Stimulated activated CD8-positive, alpha-beta memory T cell treated with anti-CD3 and anti-CD28 coated beads, Interleukin-15, amount 100 ng/mL, for 48 hours (primary cell): ENCODE results near the gene CDC123.
"Not testable (repeated sequence)": the region's sequence is repeated elsewhere in the genome, so short reads cannot be mapped to it uniquely, and the experiment has no call there.

Source experiments
- DNase-seq, 2 donors: peaks; one replicate each; pipeline ENCODE4 v3.0.0-alpha.2; 2020; ENCODE audit warnings: low read depth in 2 of 2

The CDC123 gene, protein sequence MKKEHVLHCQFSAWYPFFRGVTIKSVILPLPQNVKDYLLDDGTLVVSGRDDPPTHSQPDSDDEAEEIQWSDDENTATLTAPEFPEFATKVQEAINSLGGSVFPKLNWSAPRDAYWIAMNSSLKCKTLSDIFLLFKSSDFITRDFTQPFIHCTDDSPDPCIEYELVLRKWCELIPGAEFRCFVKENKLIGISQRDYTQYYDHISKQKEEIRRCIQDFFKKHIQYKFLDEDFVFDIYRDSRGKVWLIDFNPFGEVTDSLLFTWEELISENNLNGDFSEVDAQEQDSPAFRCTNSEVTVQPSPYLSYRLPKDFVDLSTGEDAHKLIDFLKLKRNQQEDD

DNA sequence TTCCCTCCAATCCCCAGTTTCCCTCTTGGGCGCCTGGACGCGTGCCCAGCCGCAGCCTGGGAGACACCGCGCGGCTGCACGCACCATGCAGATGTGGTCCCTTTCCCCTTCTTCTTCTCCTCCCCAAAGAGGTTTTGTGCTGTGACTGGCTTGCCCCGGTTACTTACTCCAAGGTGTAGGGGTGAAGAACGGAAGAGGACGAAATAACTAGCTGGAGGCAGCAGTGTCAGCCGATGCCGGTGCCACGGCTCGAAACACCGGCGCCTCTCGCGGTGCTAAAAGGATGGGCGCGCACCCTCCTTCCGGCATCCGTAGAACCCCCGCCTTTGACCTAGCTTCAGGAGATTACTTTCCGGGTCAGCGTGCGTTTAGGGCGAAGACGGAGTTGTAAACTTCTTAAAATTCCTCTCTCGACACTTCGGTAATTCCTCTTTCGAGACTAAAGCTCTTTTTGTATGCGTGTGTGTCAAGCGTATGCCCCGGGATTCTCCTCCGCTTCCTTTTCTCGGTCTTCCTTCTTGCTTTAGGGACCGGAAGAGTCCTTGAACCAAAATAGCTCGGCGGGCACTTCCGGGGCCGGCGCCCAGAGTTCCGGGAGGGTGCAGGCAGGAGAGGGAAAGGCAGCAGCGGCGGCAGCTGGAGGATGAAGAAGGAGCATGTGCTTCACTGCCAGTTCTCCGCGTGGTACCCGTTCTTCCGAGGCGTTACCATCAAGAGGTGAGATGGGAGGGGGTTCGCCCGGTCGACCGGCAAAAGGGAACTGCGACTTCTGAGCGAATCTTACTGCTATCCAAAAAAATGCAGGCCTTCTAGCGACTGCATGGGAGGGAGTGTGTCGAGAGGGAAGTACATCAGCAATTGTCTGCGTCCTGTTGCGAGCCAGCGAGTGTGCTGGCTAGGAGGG, at the start of gene CDC123, which contains the start of gene NUDT5:
Gene CDC123 (plus strand): TSS at position 586 of the 904 bp plus-strand sequence. CDS start 58 bp downstream, at position 644.
Gene NUDT5 (minus strand): TSS at position 289 of the 904 bp plus-strand sequence. CDS start 9,600 bp downstream, outside the sequence.
- peak; percentile 78 to 80 for DNase-seq

DNA sequence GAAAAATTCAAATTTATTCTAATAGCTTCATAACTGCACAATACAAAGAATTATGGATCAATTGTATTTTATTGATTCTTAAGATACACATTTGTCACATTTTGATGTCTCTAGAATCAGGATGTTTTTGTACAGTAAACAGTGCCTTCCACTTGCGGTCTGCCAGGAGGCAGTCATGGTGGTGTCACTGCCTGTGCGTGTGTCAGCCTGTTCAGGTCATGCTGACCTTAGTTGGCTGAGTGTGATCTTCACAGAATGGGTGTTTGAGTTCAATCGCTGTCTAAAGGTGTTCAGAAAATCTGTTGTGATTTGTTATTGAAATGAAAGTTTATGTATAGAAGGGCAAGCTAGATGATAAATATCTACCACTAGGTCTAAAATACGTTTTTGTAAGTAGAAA, 45.8 kb upstream of the CDC123 start:
- no peak for DNase-seq

DNA sequence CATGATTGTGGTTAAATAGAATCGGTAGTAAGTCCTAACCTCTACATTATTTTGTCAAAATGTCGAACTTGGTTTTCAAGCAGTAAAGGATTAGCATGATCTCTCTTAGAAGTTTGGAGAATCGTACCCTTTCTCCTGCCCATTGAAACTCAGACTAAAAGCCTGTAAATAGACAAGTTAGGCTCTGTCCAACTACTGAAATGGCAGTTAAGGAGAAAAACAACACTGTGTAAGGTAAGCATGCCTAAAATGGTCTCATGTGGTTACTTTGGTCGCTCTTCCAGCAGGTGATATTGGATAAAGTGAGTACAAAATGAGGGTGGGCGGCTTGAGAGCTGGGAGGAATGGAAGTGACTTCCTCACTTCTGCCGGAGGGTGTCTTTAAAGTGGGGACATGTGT, 41.5 kb upstream of the CDC123 start:
- no peak for DNase-seq

DNA sequence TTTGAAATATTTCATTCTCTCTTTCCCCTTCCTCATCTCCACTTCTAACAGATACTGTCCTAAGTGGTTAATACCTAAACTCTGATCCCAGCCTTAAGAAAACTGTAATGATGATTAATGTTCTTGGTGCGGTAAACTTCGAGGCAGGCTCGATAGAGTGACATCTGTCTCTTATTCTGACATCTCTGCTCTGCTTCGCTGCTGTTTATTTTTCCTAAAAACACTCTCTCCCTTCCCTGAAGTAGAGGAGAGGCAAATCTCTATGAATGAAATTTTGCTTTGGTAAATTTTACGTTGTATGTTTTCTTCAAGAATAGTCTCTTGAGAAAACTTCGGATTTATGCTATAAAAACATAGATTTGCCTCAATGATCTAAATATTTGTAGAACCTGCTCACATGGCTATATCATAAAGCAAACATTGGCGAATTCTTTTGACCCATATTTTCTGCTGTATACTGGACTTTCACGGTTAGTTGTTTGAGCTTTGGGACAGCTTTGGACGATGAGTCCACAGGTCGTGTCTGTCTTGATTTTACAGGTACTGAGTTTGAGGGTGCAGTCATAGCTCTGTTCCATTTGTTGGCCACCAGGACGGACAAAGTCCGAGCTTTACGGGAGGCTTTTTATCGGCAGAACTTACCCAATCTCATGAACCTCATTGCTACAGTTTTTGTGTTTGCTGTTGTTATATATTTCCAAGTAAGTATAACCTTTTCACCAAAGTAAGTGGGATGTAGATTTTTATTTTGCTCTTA, 39.4 kb upstream of the CDC123 start:
- no peak for DNase-seq

DNA sequence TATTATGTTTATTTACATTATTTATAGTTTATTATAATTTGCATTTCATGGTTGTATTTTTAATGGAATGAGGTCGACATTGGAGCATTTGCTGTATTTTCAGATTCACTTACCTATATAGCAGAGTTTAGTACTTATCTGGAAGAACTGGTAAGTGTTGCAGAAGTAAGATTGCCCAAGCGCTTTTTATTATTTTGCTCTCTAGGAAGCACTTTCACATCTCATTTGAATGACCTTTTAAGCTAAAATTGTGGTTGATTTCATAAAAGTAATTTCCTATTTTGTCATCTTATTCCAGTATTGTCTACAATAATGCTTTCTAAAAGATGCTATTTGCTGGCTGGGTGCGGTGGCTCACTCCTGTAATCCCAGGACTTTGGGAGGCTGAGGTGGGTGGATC, 37.9 kb upstream of the CDC123 start:
- no peak for DNase-seq

DNA sequence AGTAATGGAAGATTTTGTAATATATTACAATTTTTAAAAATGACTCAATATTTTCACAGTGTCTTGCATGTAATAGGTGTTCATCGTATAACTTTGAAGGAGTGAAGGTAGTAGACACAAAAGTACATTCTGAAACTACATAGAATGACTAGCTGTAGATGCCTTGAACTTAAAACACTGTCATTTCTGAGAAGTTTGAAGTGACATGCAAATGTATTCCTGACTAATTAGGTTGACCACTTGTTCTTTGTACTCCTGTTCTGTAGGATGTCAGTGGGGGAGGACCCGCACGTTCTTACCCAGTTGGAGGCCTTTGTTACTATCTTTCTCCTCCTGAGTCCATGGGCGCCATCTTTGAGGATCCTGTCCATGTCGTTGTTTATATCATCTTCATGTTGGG, 35.3 kb upstream of the CDC123 start:
- DNase-seq: no peak

DNA sequence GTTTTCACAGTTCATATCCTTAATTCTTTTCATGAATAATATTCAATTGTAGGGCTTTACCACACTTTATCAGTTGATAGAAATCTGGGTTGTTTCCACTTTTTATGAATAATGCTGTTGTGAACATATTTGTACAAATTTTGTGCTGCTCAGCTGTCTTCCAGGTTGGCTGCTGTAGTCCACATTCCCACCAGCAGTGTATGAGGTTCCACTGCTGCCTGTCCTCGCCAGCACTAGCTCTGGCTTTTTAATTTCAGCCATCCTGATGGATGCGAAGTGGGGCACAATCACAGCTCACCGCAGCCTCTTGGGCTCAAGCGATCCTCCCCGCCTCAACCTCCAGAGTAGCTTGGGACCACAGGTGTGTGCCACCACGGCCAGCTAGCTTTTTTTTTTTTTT, 33.1 kb upstream of the CDC123 start:
- no peak for DNase-seq

DNA sequence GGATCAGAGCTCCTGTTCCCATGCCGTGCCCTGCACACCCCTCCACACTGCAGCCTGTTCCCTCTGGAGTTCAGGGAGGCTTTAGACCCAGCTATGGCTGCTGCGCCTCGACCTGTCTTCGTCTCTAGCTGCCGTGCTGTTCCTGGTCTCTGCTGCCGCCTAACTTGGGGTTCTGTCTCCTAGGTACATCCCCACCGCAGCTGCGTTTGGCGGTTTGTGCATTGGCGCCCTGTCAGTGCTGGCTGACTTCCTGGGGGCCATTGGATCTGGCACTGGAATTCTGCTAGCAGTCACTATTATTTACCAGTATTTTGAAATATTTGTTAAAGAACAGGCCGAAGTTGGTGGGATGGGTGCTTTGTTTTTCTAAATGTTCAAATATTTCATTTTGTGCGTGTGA, 31.9 kb upstream of the CDC123 start:
- no peak for DNase-seq

DNA sequence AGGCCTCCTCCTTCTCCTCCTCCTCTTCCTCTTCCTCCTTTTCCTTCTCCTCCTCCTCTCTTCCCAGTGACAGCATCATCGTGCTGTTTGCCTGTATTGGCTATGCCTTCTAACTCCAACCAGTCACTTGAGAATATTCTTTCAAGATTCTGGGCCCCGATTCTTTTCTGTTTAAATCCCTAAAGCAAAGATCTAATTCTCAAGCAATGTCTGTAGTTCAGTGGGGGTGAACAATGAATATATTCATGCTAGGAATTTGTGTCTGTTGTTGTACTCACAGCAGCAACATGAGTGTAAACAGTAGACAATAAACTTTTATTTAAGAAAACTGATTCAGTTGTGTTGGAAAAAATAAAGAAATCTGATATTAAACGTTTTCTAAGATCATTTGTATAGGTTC, 31.0 kb upstream of the CDC123 start:
- no peak for DNase-seq

DNA sequence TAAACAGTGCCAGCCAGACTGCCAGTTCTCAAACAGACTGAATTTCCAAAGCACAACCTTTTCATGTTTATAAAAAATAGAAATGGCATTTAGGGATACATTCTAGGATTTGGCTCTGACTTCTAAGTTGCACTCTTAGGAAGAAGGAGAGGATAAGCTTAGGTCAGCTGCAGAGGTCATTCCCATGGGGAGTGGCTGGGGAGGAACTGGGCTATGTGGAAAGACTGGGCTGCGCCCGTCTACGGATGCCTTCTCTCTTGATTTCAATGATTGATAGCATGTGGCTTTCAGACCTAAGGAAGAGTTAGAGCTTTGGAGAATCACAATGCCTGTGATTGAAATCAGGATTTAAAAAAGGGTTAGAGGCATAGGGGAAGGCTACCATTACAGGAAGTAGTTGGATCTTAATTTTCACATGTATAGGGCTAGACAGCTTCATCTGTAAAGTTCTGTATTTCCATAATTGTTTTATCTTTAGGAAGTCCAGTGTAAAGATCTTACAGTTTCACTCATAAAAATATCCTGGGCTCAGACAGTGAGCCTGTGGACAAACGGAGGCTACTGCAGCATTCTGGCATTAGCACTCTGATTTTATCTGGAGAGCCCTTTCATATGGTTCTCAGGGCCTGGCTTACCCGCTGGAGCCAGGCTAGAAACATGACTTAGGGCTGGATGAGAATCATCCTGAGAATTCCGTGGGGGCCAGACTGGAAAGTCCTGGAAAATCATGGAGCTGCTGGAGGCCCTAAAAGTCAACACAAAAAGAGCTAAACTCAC, 29.8 kb upstream of the CDC123 start:
- no peak for DNase-seq

DNA sequence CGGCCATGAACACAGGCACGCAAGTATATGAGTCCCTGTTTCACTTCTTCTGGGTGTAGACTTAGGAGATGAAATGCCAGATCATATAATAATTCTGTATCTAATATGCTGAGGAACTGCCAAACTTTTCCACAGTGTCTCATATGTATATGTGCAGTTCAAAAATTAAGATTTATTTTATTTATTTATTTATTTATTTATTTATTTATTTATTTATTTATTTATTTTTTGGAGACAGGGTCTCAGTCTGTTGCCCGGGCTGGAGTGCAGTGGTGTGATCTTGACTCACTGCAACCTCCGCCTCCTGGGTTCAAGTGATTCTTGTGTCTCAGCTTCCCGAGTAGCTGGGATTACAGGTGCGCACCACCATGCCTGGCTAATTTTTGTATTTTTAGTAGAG, 24.5 kb upstream of the CDC123 start:
- not testable (repeated sequence) for DNase-seq

DNA sequence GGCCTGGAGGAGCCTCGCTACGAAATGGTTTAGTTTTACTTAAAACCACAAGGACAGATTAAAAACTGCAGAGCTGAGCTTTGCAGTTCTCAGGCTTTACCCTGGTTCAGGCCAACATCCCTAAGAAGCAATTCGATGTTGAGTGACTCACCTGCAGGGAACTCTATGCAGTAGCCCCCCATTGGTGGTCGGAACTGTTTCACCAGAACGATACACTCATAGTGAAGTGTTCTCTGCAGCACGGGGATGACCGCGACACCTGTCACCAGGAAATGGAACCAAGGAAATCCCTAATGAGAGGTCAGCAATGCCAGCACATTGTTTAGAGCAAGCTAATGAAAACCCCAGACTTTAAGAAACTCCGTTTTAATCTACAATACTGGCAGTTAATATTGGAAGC, 18.3 kb upstream of the CDC123 start:
- peak in 1 of 2 donors; percentile 41 for DNase-seq

DNA sequence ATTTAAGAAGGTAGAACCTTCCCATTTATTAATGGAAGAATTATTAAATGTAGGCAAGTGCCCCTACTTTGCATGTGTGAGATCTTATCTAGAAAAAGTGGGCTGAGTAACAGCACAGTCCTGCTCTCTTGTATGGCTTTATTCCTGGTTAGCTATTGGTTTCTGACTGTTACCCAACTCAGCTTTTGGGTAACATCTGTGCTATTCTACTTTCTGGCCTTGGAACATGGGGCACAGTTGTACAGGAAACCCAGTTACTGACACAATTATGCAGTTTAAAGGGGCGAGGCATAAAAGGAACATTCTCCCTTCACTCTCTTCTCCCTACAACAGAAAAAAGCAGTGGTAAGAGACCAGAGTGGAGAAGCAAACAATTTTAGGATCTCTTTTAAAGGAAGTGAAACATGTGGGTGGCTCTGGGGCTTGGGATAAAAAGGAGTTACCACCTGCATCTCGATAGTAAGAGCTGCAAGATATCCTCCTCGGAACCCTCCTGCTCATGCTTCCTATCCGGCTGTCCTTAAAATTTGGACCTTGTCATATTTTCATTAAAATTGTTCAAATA, 16.3 kb upstream of the CDC123 start:
- no peak for DNase-seq

DNA sequence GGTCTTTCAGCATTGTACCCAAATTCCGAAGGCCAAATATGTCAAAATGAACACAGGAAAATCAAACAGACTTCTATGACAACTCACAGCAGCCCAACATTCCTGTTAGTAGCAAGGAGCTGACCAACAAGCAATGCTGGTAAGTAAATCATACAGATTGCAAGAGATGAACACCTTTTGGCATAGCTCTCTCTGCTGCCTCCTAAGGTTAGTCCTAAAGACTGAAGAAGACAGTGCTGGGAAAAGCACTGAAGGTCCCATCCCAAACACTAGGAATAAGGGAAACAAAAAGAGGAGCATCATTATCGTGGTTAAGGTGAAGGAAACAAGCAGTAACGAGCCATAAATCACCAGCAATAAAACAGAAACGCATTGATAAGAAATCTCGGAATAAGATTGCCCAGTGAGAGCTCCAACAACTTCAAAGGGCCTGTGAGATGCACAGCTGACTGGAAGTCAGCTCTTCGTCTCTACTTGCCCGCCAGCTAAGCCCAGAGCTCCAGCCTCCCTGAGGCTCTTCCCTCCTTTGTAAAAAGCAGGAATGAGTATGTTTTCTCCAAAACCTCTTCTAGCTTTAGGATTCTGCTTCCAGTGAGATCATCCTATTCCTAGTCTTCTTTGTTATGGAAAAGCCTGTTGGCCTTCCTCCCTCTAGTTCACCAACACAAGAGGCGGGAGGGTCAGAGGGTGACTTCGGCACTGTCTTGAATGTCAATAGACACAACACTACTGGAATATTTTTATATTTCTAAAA, 15.6 kb upstream of the CDC123 start:
- DNase-seq: no peak

DNA sequence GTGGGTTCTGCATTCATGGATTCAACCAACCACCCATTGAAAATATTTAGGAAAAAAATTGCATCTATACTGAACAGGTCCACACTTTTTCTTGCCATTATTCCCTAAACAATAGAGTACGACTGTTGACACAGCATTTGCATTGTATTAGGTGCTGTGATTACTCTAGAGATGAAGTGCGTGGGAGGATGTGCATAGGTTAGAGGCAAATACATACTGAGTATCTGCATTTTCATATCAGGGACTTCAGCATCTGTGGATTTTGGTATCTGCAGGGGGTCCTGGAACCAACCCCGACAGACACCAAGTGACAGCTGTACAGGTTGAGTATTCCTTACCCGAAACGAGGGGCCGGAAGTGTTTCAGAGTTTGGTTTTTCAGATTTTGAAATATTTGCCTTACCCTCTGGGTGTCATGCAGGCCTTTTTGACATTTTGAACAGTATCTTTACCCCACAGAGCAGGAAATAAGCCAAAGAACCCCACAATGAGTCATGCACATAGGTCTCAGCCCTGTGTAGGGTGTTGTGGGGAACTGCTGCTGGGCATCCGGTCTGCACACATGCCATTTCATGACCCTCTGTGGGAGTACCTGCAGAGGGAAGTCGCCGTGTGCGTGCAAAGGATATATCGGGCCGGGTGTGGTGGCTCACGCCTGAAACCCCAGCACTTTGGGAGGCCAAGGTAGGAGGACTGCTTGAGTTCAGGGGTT, 14.8 kb upstream of the CDC123 start:
- DNase-seq: peak; percentile 69 to 72

DNA sequence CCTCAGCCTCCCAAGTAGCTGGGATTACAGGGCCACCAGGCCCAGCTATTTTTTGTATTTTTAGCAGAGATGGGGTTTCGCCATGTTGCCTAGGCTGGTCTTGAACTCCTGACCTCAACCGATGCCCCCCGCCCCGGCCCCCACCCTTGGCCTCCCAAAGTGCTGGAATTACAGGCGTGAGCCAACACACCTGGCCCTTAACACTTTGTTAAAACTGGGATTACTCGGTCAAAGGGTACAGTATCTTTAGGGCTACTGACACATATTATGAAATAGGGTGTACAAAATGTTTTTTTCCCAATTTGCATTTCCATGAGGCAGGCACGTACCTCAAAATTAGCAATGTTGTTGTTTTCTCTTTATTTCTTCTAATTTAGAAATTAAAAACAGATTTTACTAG, 11.8 kb upstream of the CDC123 start:
- DNase-seq: no peak

DNA sequence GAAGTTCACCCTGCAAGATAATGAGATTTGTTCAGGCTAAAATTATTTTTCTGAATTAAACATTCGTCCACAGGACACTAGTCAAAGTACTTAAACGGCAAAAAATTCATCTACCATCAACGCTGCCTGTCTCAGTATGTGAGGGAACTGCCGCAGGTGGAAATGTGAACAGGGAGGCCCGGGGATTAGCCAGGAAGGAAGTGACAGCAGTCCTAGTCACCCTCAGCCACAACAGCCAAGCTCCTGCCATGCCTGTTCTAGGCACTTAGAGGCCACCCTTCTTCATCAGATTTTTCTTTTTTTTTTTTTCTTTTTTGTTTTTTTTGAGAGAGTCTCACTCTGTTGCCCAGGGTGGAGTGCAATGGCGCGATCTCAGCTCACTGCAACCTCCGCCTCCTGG, 9.7 kb upstream of the CDC123 start:
- DNase-seq: peak in 1 of 2 donors; percentile 20

DNA sequence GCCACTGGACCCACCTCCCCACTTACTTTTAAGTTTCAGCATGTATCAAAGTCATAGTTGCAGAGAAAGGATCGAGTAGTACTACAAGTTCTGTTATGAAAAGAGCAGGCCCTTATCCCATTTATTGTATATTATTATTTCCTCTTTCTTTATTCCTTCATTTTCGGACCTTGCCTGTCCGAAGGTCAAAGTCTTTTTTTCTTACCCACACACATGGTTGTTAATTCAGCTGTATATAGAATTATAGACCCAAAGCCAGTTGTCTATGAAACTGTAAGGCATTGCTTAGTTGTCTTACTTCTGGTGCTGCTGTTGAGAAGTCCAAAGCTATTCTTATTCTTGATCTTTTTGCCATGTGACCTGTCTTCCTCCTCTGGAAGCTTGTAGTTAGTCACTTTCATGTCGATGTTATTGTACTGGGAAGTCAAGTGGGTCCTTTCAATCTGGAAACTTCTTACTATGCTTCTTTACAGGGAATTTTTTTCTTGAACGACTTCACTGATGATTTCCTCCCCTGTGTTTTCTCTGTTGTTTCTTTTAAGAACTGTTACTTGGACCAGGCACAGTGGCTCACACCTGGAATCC, 8.6 kb upstream of the CDC123 start:
- DNase-seq: no peak

DNA sequence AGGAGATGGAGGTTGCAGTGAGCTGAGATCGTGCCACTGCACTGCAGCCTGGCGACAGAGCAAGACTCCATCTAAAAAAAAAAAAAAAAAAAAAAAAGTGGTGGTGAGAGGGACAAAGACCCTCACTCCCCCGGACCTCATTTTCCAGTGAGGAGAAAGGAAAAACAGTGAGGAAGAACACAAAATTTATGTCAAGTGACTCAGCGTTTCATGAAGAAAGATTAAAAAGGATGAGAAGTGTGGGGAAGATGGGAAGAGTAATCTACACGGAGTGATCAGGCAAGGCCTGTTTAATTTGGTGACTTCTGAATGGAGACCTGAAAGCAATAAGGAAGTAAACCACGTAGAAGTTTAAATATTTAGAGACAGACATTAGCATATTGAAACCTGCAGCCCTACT, 7.3 kb upstream of the CDC123 start:
- no peak for DNase-seq
